ENCODE data around the gene GAST.
A peak's percentile ranks its signal among the peaks of the same experiment; 100 is the strongest.

GAST gene

DNA sequence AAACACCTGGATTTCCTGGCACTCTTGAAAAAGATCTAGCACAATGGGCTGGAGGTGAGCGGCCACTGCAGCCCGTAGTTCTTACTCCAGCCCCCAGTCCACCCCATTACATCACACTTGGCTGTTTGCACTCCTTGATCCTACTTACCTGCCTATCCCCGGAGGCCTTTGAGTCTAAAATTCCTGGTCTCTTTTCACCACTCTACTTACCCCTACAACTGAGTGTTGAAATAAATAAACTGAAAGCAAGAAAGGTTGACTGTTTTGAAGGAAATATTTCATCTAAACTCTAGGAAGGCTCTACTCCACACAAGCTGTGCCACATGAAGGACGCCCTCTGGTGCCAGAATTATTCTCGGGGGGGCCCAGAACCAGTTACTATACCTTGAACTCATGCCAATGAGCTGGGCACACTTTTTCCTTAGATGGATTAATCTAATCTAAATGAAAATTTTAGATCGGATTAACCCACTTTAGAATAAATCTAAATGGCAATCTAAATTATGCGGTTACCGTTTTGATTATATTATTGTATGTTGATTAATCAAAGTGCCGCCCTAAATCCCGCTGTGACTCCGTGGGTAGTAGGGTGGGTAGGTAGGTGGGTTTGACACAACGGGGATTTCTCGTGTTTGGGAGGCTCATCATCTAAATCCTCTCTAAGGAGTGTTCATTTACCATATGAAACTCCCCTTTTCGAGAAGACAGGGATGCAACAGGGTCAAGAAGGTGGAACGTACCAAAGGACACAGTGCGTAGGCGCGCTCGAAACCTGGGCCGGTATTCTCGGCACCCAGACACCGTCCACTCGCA, 24.1 kb upstream of the GAST start:
- TF ChIP-seq, protein P1, sequence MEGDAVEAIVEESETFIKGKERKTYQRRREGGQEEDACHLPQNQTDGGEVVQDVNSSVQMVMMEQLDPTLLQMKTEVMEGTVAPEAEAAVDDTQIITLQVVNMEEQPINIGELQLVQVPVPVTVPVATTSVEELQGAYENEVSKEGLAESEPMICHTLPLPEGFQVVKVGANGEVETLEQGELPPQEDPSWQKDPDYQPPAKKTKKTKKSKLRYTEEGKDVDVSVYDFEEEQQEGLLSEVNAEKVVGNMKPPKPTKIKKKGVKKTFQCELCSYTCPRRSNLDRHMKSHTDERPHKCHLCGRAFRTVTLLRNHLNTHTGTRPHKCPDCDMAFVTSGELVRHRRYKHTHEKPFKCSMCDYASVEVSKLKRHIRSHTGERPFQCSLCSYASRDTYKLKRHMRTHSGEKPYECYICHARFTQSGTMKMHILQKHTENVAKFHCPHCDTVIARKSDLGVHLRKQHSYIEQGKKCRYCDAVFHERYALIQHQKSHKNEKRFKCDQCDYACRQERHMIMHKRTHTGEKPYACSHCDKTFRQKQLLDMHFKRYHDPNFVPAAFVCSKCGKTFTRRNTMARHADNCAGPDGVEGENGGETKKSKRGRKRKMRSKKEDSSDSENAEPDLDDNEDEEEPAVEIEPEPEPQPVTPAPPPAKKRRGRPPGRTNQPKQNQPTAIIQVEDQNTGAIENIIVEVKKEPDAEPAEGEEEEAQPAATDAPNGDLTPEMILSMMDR (IDR thresholded peaks at IDR 0.05): no peak
- Histone ChIP-seq H3K36me3 (peaks cover 39% of the 10 kb centered on the region), H3K9me3 (peaks cover 4% of the 10 kb centered on the region), H3K4me3 (ENCODE audit: low read depth in 1 of 2, low read length in 1 of 2) (peak overlapping the region; percentile 82 to 84), H3K4me1 (ENCODE audit: control insufficient read depth in 1 of 2, insufficient read depth in 1 of 2, low read depth in 1 of 2, low read length in 1 of 2) (peaks cover 24 to 32% of the 10 kb centered on the region in 2 experiments), H3K27ac (peak overlapping the region; percentile 97), H3K27me3 (no peaks in the 10 kb centered on the region)

GRCh38 chr17:41688641-41689496, 23.3 kb upstream of the GAST start, which contains the start of gene EIF1:
Gene EIF1 (plus strand): TSS chr17:41688885. CDS start chr17:41689039, 154 bp downstream.
- Histone ChIP-seq H3K9me3 (peaks cover 4% of the 10 kb centered on the region), H3K27me3 (no peaks in the 10 kb centered on the region), H3K36me3 (peaks cover 47% of the 10 kb centered on the region), H3K4me3 (ENCODE audit: low read depth in 1 of 2, low read length in 1 of 2) (peak within 1 kb of the TSS; percentile 82 to 84), H3K27ac (peak within 1 kb of the TSS; percentile 97), H3K4me1 (ENCODE audit: control insufficient read depth in 1 of 2, insufficient read depth in 1 of 2, low read depth in 1 of 2, low read length in 1 of 2) (peaks cover 24 to 32% of the 10 kb centered on the region in 2 experiments)
- TF ChIP-seq, protein P1 (IDR thresholded peaks at IDR 0.05): peak; percentile 8

DNA sequence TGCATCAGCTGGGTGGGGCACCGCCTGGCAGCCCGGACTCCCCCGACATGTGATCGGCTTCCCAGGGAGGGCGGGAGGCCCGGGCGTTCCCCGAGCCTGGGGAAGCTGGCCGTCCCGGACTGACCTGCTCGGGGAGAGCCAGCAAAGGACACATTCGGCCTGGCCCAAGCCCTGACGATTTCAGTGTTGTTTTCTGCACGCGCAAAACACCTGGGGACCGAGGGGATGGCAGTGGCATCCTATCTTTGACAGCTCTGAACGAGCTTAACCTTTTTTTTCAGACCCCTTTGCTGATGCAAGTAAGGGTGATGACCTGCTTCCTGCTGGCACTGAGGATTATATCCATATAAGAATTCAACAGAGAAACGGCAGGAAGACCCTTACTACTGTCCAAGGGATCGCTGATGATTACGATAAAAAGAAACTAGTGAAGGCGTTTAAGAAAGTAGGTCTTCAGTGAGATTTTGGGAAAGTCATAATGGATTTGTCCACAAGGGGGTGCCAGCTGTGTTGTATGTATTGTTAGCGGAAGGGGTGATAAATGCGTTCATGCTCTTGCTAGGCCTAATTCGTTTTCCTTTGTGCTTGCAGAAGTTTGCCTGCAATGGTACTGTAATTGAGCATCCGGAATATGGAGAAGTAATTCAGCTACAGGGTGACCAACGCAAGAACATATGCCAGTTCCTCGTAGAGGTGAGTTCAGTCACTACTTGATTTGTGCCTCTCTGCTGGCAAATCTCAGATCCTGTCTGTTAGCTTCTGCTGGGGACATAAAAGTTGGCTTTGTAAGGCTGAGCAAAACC, 22.4 kb upstream of the GAST start:
- H3K4me3 ChIP-seq (ENCODE audit: low read depth in 1 of 2, low read length in 1 of 2): peak overlapping the region; percentile 82 to 84
- H3K9me3 ChIP-seq: peaks cover 4% of the 10 kb centered on the region
- TF ChIP-seq, protein P1 (IDR thresholded peaks at IDR 0.05): peak; percentile 43
- H3K27me3 ChIP-seq: no peaks in the 10 kb centered on the region
- H3K27ac ChIP-seq: peak overlapping the region; percentile 97
- peaks cover 24 to 32% of the 10 kb centered on the region in 2 experiments for H3K4me1 ChIP-seq (ENCODE audit: control insufficient read depth in 1 of 2, insufficient read depth in 1 of 2, low read depth in 1 of 2, low read length in 1 of 2)
- H3K36me3 ChIP-seq: peaks cover 56% of the 10 kb centered on the region

DNA sequence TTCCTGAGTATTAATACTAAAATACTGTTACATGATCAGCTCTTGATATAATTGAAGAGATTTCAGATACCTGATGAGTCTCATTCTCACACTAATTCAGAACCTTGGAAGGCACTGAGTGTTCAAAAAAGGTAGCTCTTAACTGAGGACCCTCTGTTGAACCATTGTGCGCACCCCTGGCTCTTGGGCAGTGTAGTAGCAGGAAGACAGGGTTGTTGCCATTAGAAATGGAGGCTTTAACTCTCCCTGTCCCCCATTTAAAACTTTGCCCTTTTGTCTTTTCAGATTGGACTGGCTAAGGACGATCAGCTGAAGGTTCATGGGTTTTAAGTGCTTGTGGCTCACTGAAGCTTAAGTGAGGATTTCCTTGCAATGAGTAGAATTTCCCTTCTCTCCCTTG, 21.6 kb upstream of the GAST start:
- peak overlapping the region in 1 of 2 experiments; percentile 84 for H3K4me3 ChIP-seq (ENCODE audit: low read depth in 1 of 2, low read length in 1 of 2)
- peak overlapping the region; percentile 97 for H3K27ac ChIP-seq
- peaks cover 4% of the 10 kb centered on the region for H3K9me3 ChIP-seq
- TF ChIP-seq, protein P1 (IDR thresholded peaks at IDR 0.05): no peak
- H3K4me1 ChIP-seq (ENCODE audit: control insufficient read depth in 1 of 2, insufficient read depth in 1 of 2, low read depth in 1 of 2, low read length in 1 of 2): peaks cover 24 to 32% of the 10 kb centered on the region in 2 experiments
- H3K27me3 ChIP-seq: no peaks in the 10 kb centered on the region
- peaks cover 63% of the 10 kb centered on the region for H3K36me3 ChIP-seq
